ENCODE data around the gene CMTM2. TPM values are rescaled to one million over a fixed set of nuclear protein-coding genes. Genes with fewer than 3 reads are reported as not detected.
A peak's percentile ranks its signal among the peaks of the same experiment; 100 is the strongest.

CMTM2 gene
- total and polyA plus RNA-seq, 9 of the 15 experiments (the other 6 are each of a cell fraction or from before 2014, with no cell fraction given): not detected

DNA sequence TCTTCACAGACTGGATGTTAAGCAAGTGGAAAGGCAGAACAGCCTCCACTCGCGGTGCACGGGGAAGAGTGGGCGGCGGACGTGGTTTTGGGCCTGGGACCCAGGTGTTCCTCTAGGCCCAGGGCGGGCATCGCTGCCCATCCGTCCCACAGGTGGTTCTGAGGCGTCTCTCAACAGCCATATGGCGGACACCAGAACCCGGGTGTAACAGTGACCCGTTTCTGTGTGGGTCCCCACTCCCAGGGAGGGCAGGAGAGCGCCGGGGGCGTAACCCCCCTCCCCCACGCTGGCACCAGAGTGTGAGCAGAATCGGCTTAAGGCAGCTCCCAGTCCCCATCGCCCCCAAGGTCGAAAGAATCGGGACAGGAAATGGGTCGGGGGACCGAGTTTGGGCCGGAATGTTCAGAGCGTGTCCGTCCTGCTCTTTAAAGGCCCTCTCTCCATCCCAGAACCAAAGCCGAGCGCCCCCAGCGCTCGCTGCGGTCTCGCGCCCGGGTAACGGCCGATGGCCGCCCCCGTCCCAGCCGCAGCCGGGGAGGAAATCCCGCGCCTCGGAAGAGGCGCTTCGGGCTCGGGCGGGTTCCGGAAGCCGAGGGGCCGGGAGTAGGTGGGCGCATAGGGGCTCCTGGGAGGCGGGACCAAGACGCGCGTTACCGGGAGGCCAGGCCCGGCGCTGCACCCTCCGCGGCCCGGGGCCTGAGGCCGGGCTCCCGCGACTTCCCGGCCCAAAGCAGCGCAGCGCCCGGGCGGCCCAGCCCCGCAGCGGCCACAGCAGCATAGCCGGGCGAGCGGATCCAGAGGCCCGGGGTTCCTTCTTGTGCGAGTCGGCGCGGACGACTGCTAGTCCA lies 29.8 kb upstream of the CMTM2 start, which contains the start of gene TK2 (continued):
- TF ChIP-seq POLR2AphosphoS2 (IDR thresholded peaks at IDR 0.05; ENCODE audit: low read length): no peak
- no peak for TF ChIP-seq DMBX1 (CRISPR knock-in tag; IDR thresholded peaks at IDR 0.05; ENCODE audit: borderline replicate concordance)
- TF ChIP-seq TAF7 (tag; IDR thresholded peaks at IDR 0.05): 0 out of 2 replicates have a peak, but pooled peaks have one; percentile 46
- no peak for TF ChIP-seq PATZ1 (CRISPR knock-in tag; IDR thresholded peaks at IDR 0.05; ENCODE audit: borderline replicate concordance)
- TF ChIP-seq RFX5 (IDR thresholded peaks at IDR 0.05; ENCODE audit: low read depth, low read length): no peak
- TF ChIP-seq HOMEZ (CRISPR knock-in tag; IDR thresholded peaks at IDR 0.05): no peak
- TF ChIP-seq, protein P1, sequence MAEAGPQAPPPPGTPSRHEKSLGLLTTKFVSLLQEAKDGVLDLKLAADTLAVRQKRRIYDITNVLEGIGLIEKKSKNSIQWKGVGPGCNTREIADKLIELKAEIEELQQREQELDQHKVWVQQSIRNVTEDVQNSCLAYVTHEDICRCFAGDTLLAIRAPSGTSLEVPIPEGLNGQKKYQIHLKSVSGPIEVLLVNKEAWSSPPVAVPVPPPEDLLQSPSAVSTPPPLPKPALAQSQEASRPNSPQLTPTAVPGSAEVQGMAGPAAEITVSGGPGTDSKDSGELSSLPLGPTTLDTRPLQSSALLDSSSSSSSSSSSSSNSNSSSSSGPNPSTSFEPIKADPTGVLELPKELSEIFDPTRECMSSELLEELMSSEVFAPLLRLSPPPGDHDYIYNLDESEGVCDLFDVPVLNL (CRISPR knock-in tag; IDR thresholded peaks at IDR 0.05; ENCODE audit: low read depth): no peak
- TF ChIP-seq HINFP (tag; conservative IDR thresholded peaks at IDR 0.05; ENCODE audit: low read depth): no peak
- TF ChIP-seq, protein P2, sequence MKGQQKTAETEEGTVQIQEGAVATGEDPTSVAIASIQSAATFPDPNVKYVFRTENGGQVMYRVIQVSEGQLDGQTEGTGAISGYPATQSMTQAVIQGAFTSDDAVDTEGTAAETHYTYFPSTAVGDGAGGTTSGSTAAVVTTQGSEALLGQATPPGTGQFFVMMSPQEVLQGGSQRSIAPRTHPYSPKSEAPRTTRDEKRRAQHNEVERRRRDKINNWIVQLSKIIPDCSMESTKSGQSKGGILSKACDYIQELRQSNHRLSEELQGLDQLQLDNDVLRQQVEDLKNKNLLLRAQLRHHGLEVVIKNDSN (CRISPR knock-in tag; IDR thresholded peaks at IDR 0.05): no peak
- no peak for TF ChIP-seq ZNF311 (CRISPR knock-in tag; IDR thresholded peaks at IDR 0.05)

All from K562 (cell line).